Measurements from ENCODE around the gene DLX5.
"Not testable (repeated sequence)": the region's sequence is repeated elsewhere in the genome, so short reads cannot be mapped to it uniquely, and the experiment has no call there.

DLX5 gene

DNA sequence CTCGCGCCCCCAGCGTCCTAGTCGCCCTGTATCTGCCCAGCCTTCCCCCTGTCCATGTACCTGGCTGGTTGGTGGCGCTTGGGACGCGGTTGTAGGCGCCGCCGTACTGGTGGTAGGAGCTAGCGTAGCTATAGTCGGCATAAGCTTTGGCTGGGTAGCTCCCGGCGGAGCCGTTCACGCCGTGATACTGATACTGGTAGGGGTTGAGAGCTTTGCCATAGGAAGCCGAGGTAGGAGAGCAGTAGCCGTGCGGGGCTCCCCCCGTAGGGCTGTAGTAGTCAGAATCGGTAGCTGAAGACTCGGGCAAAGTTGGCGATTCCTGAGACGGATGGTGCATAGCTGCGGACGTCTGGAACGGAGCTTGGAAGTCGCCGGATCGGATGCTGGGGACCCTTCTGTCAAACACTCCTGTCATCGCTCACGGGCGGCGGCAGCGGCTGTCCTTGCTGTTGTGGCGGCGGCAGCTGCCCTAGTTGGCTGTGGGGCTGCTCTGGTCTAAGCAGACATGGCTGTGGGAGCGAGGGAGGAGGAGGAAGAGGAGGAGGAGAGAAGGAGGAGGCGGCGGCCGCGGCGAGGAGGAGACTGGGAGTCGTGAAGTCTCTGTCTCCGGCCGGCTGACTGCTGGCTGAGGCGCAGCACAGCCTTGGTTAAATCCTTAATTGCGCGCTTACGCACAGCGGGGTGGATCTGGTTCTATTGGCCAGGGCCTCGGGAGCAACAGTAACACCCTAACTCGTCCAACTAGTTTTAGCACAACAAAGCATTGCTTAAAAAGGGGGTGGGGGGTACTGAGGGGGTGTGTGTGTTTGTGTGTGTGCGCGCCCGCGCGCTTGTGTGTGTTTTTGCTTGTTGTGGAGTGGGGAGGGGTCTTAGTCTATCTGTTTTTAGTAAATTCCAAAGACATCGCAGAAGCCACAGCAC lies at the start of gene DLX5:
Gene DLX5, minus strand, starts transcription at position 623 of the 921 bp plus-strand sequence. Its CDS starts 208 bp downstream, at position 415.
- peak; percentile 48 for DNase-seq

DNA sequence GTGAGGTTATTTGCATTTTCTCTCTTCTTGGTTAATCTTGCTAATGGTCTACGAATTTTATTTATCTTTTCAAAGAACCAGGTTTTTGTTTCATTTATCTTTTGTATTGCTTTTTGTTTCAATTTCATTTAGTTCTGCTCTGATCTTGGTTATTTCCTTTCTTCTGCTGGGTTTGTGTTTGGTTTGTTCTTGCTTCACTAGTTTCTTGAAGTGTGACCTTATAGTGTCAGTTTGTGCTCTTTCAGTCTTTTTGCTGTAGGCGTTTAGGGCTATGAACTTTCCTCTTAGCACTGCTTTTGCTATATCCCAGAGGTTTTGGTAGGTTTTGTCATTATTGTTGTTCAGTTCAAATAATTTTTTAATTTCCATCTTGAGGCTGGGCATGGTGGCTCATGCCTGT lies 47.4 kb upstream of the DLX5 start:
- DNase-seq, result not testable (repeated sequence)

GRCh38 chr7:97064972-97065587 lies 40.4 kb upstream of the DLX5 start:
- peak; percentile 13 for DNase-seq

GRCh38 chr7:97064020-97064419 lies 39.4 kb upstream of the DLX5 start:
- no peak for DNase-seq

GRCh38 chr7:97043281-97043680 lies 18.6 kb upstream of the DLX5 start:
- DNase-seq, result no peak

GRCh38 chr7:97039374-97040065 lies 14.9 kb upstream of the DLX5 start:
- no peak for DNase-seq

- DNase-seq, result not testable (repeated sequence)
Measured at GRCh38 chr7:97034213-97034852, 9.7 kb upstream of the DLX5 start.

- peak; percentile 58 for DNase-seq
Measured at GRCh38 chr7:97027427-97028234, 3.0 kb upstream of the DLX5 start.

- DNase-seq, result no peak
Measured at GRCh38 chr7:97026715-97027426, 2.2 kb upstream of the DLX5 start.

GRCh38 chr7:97025983-97026714 lies 1.5 kb upstream of the DLX5 start:
- no peak for DNase-seq

- DNase-seq, result no peak
Measured at GRCh38 chr7:97025130-97025499, 484 bp upstream of the DLX5 start.

DNA sequence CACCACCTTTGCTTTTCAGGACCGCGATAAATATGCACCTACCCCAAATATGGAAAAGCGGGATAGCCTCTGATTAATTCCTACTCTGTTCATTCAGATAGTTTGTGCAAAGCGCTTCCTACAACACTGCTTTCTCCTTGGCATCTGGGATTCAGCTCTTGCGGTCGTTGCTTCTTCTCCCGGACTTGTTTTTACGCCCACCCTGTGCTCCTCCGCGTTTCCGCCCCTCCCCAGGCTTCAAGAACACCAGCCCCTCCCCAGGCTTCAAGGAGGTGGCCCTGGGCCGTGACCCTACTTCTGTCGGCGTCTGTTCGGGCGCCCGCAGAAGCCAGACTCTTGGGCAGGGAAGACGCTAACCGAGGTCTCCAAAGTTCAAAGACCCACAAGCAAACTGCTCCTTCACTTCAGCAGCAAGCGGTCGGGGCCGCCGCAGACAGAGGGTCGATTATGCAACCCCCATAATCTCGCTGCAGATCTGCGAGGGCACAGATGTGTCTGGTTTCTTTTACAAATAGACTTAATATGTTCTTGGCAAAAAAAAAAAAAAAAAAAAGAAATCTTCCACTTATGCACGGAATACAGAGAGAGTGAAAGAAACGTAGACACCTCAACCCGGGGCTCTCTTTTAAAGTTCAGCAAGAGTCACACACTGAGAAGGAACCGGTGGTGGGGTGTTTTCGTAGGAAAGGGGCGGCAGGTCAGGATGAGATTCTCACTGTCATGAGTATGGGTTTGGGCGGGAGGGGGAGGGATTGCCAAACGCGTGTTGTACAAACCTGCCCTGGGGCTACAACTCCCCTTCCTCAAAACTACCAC lies 1.9 kb downstream of the DLX5 start:
- no peak for DNase-seq

GRCh38 chr7:97021747-97022490 lies 2.7 kb downstream of the DLX5 start:
- DNase-seq, result no peak

- no peak for DNase-seq
Measured at GRCh38 chr7:97020996-97021746, 3.5 kb downstream of the DLX5 start.

DNA sequence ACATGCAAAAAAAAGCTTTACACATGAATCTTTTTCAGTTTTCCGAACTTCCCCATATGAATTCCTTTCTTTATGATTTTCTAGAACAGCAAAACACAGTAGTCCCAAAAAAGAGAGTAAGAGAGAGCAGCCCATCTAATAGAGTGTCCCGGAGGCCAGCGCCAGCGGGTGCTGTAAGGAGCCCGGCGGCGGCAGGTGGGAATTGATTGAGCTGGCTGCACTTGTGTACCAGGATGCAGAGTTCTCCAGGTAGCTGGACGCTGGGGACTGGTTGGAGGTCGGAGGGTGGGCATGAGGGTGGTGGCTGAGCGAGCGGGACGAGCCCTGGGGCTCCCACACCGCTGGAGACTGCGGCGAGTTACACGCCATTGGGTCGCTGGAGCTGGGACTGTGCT lies 4.0 kb downstream of the DLX5 start:
- no peak for DNase-seq

DNA sequence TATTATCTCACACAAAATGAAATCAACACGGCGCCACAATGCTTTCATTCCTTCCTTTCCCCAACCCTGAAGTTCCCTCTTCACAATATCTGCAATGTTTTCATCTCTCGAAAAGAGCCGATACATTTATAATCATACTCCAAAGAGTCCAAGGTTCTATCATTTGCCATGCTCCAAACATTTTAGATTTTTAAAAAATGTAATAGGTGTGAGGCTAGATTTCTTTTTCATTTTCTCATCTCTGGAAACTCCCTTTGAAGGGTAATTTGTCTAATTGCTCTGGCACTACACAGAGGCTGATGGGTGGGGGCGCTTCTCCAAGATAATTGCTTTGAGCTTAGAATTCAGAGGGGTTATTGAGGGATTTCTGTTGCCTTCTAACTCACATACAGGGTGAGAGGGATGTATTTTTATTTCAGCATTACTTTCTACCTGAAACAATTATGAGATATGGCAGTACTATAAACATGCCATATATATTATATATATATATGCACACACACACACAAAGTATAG lies 4.9 kb downstream of the DLX5 start:
- no peak for DNase-seq

- DNase-seq, result no peak
Measured at GRCh38 chr7:97018791-97019531, 5.7 kb downstream of the DLX5 start.
